Brain microvascular endothelial cell (primary cell): ENCODE data around the gene SF3A2.

ENCODE experiments used
- DNase-seq: peaks from one replicate; pipeline ENCODE4 v3.0.0-alpha.2; 2020
- H3K27ac ChIP-seq: fragments of 250-450 bp; sonication (Bioruptor Pico); 2 replicates; pipeline ENCODE4 v1.5.1; 2020; ENCODE audit warnings: mild to moderate bottlenecking, moderate library complexity
- H3K27me3 ChIP-seq: fragments of 250-450 bp; sonication (Bioruptor Pico); replicated peaks from 2 replicates; pipeline ENCODE4 v1.5.1; 2020; ENCODE audit warnings: mild to moderate bottlenecking
- H3K36me3 ChIP-seq: fragments of 250-450 bp; sonication (Bioruptor Pico); replicated peaks from 2 replicates; pipeline ENCODE4 v1.5.1; 2020; ENCODE audit warnings: mild to moderate bottlenecking
- H3K4me3 ChIP-seq: 2 replicates; pipeline ENCODE4 v1.5.1; 2011; ENCODE audit warnings: low read depth, mild to moderate bottlenecking, control low read depth, low read length, moderate library complexity
- CTCF ChIP-seq: IDR thresholded peaks from 2 replicates; pipeline ENCODE4 v1.5.1; 2011; ENCODE audit warnings: low read depth, mild to moderate bottlenecking, moderate library complexity, low read length, control low read depth, inconsistent platforms; ENCODE audit errors: missing control alignments
- in situ Hi-C: cut with HindIII; loops from 2 replicates; pipeline ENCODE4 v1.10.0; 2017; ENCODE audit warnings: low sequenced_read_pairs, low pct_ligation_motif_present

Gene SF3A2

GRCh38 chr19:2260341-2260805 is 23.7 kb downstream of the SF3A2 start:
- DNase-seq, result no peak
- in situ Hi-C loops, result no loop called here
- TF ChIP-seq CTCF, result no peak
- H3K36me3 ChIP-seq, result no peaks in the 10 kb centered on the region
- H3K4me3 ChIP-seq, result no peak overlapping the region
- no peak overlapping the region for H3K27ac ChIP-seq
- H3K27me3 ChIP-seq, result no peaks in the 10 kb centered on the region

DNA sequence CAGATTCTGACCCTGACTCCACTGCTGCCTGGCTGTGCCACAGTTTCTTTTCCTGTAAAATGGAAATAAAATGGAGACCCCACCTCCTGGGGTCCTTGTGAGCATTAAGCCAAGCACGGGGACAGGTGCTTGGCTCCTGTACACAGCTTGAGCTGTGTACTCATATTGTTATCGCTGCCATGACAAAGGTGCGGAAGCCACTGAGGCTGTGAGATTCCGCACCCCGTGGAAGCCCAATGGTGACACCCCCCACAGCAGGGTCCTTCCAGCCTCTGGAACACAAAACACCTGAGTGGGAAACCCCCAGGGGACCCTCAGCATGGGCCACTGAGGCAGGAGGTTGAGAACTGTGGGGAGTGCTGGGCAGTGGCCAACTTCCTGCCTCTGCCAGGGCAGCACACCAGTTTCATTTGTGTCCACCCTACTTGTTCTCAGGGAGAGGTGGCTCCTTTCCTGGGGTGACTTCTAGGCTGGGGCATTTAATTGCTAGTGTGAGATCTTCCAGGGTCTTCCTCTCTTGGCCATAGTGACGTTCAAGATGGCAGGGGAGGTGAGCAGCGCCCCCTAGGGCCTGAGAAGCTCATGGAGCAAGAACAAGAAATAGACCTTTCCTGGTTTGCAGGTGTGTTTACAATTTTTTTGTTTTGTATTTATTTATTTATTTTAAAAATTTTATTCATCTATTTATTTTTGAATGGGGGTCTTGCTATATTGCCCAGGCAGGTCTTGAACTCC is 25.0 kb downstream of the SF3A2 start:
- no peaks in the 10 kb centered on the region for H3K36me3 ChIP-seq
- in situ Hi-C loops, result no loop called here
- no peak overlapping the region for H3K27ac ChIP-seq
- no peak overlapping the region for H3K4me3 ChIP-seq
- peak; percentile 78 for TF ChIP-seq CTCF
- no peaks in the 10 kb centered on the region for H3K27me3 ChIP-seq
- no peak for DNase-seq

- Histone ChIP-seq H3K27me3 (no peaks in the 10 kb centered on the region), H3K27ac (no peak overlapping the region), H3K36me3 (peaks cover 6% of the 10 kb centered on the region), H3K4me3 (no peak overlapping the region)
- no peak for TF ChIP-seq CTCF
- in situ Hi-C loops, result no loop called here
- DNase-seq, result peak; percentile 74
These were observed 29.8 kb downstream of the SF3A2 start for GRCh38 chr19:2266183-2266993.

- in situ Hi-C loops, result no loop called here
- Histone ChIP-seq H3K27me3 (no peaks in the 10 kb centered on the region), H3K36me3 (peaks cover 24% of the 10 kb centered on the region), H3K4me3 (peak overlapping the region; percentile 62), H3K27ac (no peak overlapping the region)
- TF ChIP-seq CTCF, result no peak
- DNase-seq, result no peak
These were observed 31.8 kb downstream of the SF3A2 start for GRCh38 chr19:2268480-2268830.

DNA sequence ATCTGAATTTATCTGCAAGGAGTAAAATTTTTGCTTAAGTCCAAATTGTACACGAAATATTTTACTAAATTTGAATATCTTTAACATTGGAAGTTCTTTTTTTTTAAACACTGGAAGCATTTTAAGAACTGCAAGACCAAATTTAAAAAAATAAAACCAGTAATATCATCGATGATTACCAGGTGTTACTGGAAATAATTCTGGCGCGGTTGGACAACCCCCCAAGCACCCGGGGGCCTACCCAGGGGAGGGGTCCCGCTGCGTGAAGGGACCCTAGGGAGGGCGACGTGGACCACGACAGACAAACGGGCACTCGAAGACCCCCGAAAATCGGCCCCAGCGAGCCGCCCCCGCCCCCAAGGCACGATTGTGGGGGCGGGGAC is 32.2 kb downstream of the SF3A2 start:
- Histone ChIP-seq H3K36me3 (peaks cover 28% of the 10 kb centered on the region), H3K27ac (peak overlapping the region; percentile 47), H3K27me3 (no peaks in the 10 kb centered on the region), H3K4me3 (peak overlapping the region; percentile 62)
- no peak for TF ChIP-seq CTCF
- in situ Hi-C loops, result no loop called here
- DNase-seq, result no peak
